ENCODE results near the gene GPR37.

Gene GPR37

GRCh38 chr7:124776153-124776552 lies 10.6 kb upstream of the GPR37 start:
- H3K4me3 ChIP-seq (IDR thresholded peaks at IDR 0.05; ENCODE audit: insufficient read depth, low read depth, low read length), result no peak overlapping the region
- H3K9ac ChIP-seq, result no peak overlapping the region
- H3K4me1 ChIP-seq (ENCODE audit: low read depth, poor library complexity, severe bottlenecking), result no peaks in the 10 kb centered on the region
- H3K79me2 ChIP-seq (ENCODE audit: insufficient read depth, low read depth), result no peaks in the 10 kb centered on the region
- H2AFZ ChIP-seq (ENCODE audit: low read depth), result no peak overlapping the region
- no peaks in the 10 kb centered on the region for H4K20me1 ChIP-seq (ENCODE audit: insufficient read depth)
- TF ChIP-seq CTCF (conservative IDR thresholded peaks at IDR 0.05; ENCODE audit: low read depth, low read length), result no peak
- H3K27ac ChIP-seq, result no peak overlapping the region
- H3K4me2 ChIP-seq, result no peak overlapping the region
- H3K36me3 ChIP-seq (ENCODE audit: insufficient read depth), result no peaks in the 10 kb centered on the region
- no peaks in the 10 kb centered on the region for H3K27me3 ChIP-seq (ENCODE audit: insufficient read depth, low read depth)

GRCh38 chr7:124775422-124775821 lies 9.8 kb upstream of the GPR37 start:
- TF ChIP-seq CTCF (conservative IDR thresholded peaks at IDR 0.05; ENCODE audit: low read depth, low read length), result no peak
- H3K9ac ChIP-seq, result no peak overlapping the region
- no peaks in the 10 kb centered on the region for H3K79me2 ChIP-seq (ENCODE audit: insufficient read depth, low read depth)
- H3K36me3 ChIP-seq (ENCODE audit: insufficient read depth), result no peaks in the 10 kb centered on the region
- H3K27ac ChIP-seq, result no peak overlapping the region
- no peaks in the 10 kb centered on the region for H3K4me1 ChIP-seq (ENCODE audit: low read depth, poor library complexity, severe bottlenecking)
- H3K27me3 ChIP-seq (ENCODE audit: insufficient read depth, low read depth), result no peaks in the 10 kb centered on the region
- no peak overlapping the region for H2AFZ ChIP-seq (ENCODE audit: low read depth)
- H3K4me3 ChIP-seq (IDR thresholded peaks at IDR 0.05; ENCODE audit: insufficient read depth, low read depth, low read length), result no peak overlapping the region
- no peaks in the 10 kb centered on the region for H4K20me1 ChIP-seq (ENCODE audit: insufficient read depth)
- H3K4me2 ChIP-seq, result no peak overlapping the region

GRCh38 chr7:124773938-124774337 lies 8.3 kb upstream of the GPR37 start:
- H3K9ac ChIP-seq, result no peak overlapping the region
- H3K27me3 ChIP-seq (ENCODE audit: insufficient read depth, low read depth), result no peaks in the 10 kb centered on the region
- H3K4me1 ChIP-seq (ENCODE audit: low read depth, poor library complexity, severe bottlenecking), result no peaks in the 10 kb centered on the region
- no peak for TF ChIP-seq CTCF (conservative IDR thresholded peaks at IDR 0.05; ENCODE audit: low read depth, low read length)
- H3K36me3 ChIP-seq (ENCODE audit: insufficient read depth), result no peaks in the 10 kb centered on the region
- no peaks in the 10 kb centered on the region for H4K20me1 ChIP-seq (ENCODE audit: insufficient read depth)
- H3K27ac ChIP-seq, result no peak overlapping the region
- no peak overlapping the region for H3K4me3 ChIP-seq (IDR thresholded peaks at IDR 0.05; ENCODE audit: insufficient read depth, low read depth, low read length)
- H2AFZ ChIP-seq (ENCODE audit: low read depth), result no peak overlapping the region
- H3K4me2 ChIP-seq, result no peak overlapping the region
- no peaks in the 10 kb centered on the region for H3K79me2 ChIP-seq (ENCODE audit: insufficient read depth, low read depth)

GRCh38 chr7:124773339-124773738 lies 7.7 kb upstream of the GPR37 start:
- no peaks in the 10 kb centered on the region for H3K27me3 ChIP-seq (ENCODE audit: insufficient read depth, low read depth)
- no peak for TF ChIP-seq CTCF (conservative IDR thresholded peaks at IDR 0.05; ENCODE audit: low read depth, low read length)
- no peaks in the 10 kb centered on the region for H4K20me1 ChIP-seq (ENCODE audit: insufficient read depth)
- no peak overlapping the region for H2AFZ ChIP-seq (ENCODE audit: low read depth)
- no peak overlapping the region for H3K9ac ChIP-seq
- H3K36me3 ChIP-seq (ENCODE audit: insufficient read depth), result no peaks in the 10 kb centered on the region
- H3K4me1 ChIP-seq (ENCODE audit: low read depth, poor library complexity, severe bottlenecking), result no peaks in the 10 kb centered on the region
- H3K27ac ChIP-seq, result no peak overlapping the region
- H3K4me3 ChIP-seq (IDR thresholded peaks at IDR 0.05; ENCODE audit: insufficient read depth, low read depth, low read length), result no peak overlapping the region
- H3K4me2 ChIP-seq, result no peak overlapping the region
- H3K79me2 ChIP-seq (ENCODE audit: insufficient read depth, low read depth), result no peaks in the 10 kb centered on the region

GRCh38 chr7:124769136-124769535 lies 3.5 kb upstream of the GPR37 start:
- Histone ChIP-seq H3K27me3 (ENCODE audit: insufficient read depth, low read depth) (no peaks in the 10 kb centered on the region), H3K4me1 (ENCODE audit: low read depth, poor library complexity, severe bottlenecking) (no peaks in the 10 kb centered on the region), H4K20me1 (ENCODE audit: insufficient read depth) (no peaks in the 10 kb centered on the region), H3K4me3 (IDR thresholded peaks at IDR 0.05; ENCODE audit: insufficient read depth, low read depth, low read length) (no peak overlapping the region), H3K4me2 (no peak overlapping the region), H2AFZ (ENCODE audit: low read depth) (no peak overlapping the region), H3K79me2 (ENCODE audit: insufficient read depth, low read depth) (no peaks in the 10 kb centered on the region), H3K27ac (no peak overlapping the region), H3K36me3 (ENCODE audit: insufficient read depth) (no peaks in the 10 kb centered on the region), H3K9ac (no peak overlapping the region)
- TF ChIP-seq CTCF (conservative IDR thresholded peaks at IDR 0.05; ENCODE audit: low read depth, low read length), result no peak

All from KMS-11 (cell line).